Fibroblast of lung (primary cell): ENCODE data around the gene FOXC1.

Experiments used
- CTCF ChIP-seq, 2 donors: IDR thresholded peaks in 1 of 2; conservative IDR thresholded peaks in 1 of 2; 1 replicate in 1 of 2; 2 replicates in 1 of 2; pipeline ENCODE4 v1.5.1; 2011 to 2012; ENCODE audit warnings: low read length in 2 of 2, control low read depth in 1 of 2, inconsistent platforms in 1 of 2, low read depth in 1 of 2, mild to moderate bottlenecking in 1 of 2
- EZH2 ChIP-seq: IDR thresholded peaks from 2 replicates; pipeline ENCODE4 v1.5.1; 2012; ENCODE audit warnings: low read length, control low read depth, mild to moderate bottlenecking; ENCODE audit errors: missing control alignments

GRCh38 chr6:1618311-1619097 lies 8.8 kb downstream of the FOXC1 start:
- TF ChIP-seq EZH2, result no peak
- TF ChIP-seq CTCF (conservative IDR thresholded peaks at IDR 0.05 in 1 of 2, IDR thresholded peaks at IDR 0.05 in 1 of 2; ENCODE audit: low read depth in 1 of 2, low read length in 2 of 2), result no peak
